PC-3 (cell line): ENCODE results near the gene NANOS3. TPM values are rescaled to one million over a fixed set of nuclear protein-coding genes. Genes with fewer than 3 reads are reported as not detected.

Experiments
- ATAC-seq: fragments of 200-7000 bp; cut with Tn5 transposase; 2 replicates; pipeline ENCODE4 v1.9.1; 2020; ENCODE audit warnings: mild to moderate bottlenecking, moderate library complexity
- BruUV-seq: library from RNA; stranded (reverse); fragments of 400-500 nt; replicated peaks from 2 replicates; lab custom pipeline; 2021; lab: Mats Ljungman, UMichigan
- CTCF ChIA-PET: fragments of 300-600 bp; sonication (Branson Sonifier 250); formaldehyde crosslinking; loops from one replicate; lab custom pipeline; 2022; ENCODE audit warnings: antibody characterized with exemption; lab: Charles Lee
- POLR2A ChIA-PET: fragments of 300-600 bp; sonication (Branson Sonifier 250); formaldehyde crosslinking; loops from one replicate; lab custom pipeline; 2022; ENCODE audit warnings: antibody characterized with exemption; ENCODE audit not compliant: unreplicated experiment; lab: Charles Lee
- DNase-seq: peaks from one replicate; pipeline ENCODE4 v3.0.0-alpha.2; 2015
- H2AFZ ChIP-seq: fragments of 300-600 bp; sonication (generic); 2 replicates; pipeline ENCODE4 v1.6.0; 2016; ENCODE audit warnings: antibody characterized with exemption, low read length
- H3F3A ChIP-seq: fragments of 300-600 bp; sonication (generic); one replicate; pipeline ENCODE4 v1.6.0; 2017; ENCODE audit warnings: antibody characterized with exemption, low read length, control low read depth, mild to moderate bottlenecking; ENCODE audit not compliant: unreplicated experiment
- H3K27ac ChIP-seq: fragments of 300-600 bp; sonication (generic); 2 replicates; pipeline ENCODE4 v1.5.1; 2016; ENCODE audit warnings: mild to moderate bottlenecking, low read length
- H3K27me3 ChIP-seq: fragments of 300-600 bp; sonication (generic); 2 replicates; pipeline ENCODE4 v1.6.1; 2016; ENCODE audit warnings: low read length, mixed read lengths
- H3K36me3 ChIP-seq: fragments of 300-600 bp; sonication (generic); 2 replicates; pipeline ENCODE4 v1.6.1; 2016; ENCODE audit warnings: low read depth, mixed run types, low read length, mixed read lengths
- H3K4me1 ChIP-seq: fragments of 300-600 bp; sonication (generic); 2 replicates; pipeline ENCODE4 v1.5.1; 2016; ENCODE audit warnings: low read length; ENCODE audit not compliant: insufficient read depth
- H3K4me2 ChIP-seq: fragments of 300-600 bp; sonication (generic); 2 replicates; pipeline ENCODE4 v1.6.0; 2016; ENCODE audit warnings: low read length
- H3K4me3 ChIP-seq: fragments of 300-600 bp; sonication (generic); 2 replicates; pipeline ENCODE4 v1.5.1; 2016; ENCODE audit warnings: mild to moderate bottlenecking, low read length, mixed read lengths
- H3K79me2 ChIP-seq: fragments of 300-600 bp; sonication (generic); 2 replicates; pipeline ENCODE4 v1.6.1; 2017; ENCODE audit warnings: low read length, mixed read lengths
- H3K9ac ChIP-seq: fragments of 300-600 bp; sonication (generic); 2 replicates; pipeline ENCODE4 v1.6.0; 2016; ENCODE audit warnings: mild to moderate bottlenecking, low read length
- H3K9me2 ChIP-seq: fragments of 300-600 bp; sonication (generic); replicated peaks from 2 replicates; pipeline ENCODE4 v1.6.1; 2016; ENCODE audit warnings: mixed run types, low read length, mixed read lengths
- H3K9me3 ChIP-seq: fragments of 300-600 bp; sonication (generic); 2 replicates; pipeline ENCODE4 v1.6.1; 2016; ENCODE audit warnings: low read length, mixed read lengths
- H4K20me1 ChIP-seq: fragments of 300-600 bp; sonication (generic); 2 replicates; pipeline ENCODE4 v1.6.1; 2016; ENCODE audit warnings: low read length, mixed read lengths
- EZH2 ChIP-seq: fragments of 300-600 bp; sonication (generic); IDR thresholded peaks from one replicate; pipeline ENCODE4 v1.6.1; 2017; ENCODE audit warnings: antibody characterized with exemption, mild to moderate bottlenecking, low read length; ENCODE audit not compliant: unreplicated experiment
- EZH2phosphoT487 ChIP-seq: fragments of 300-600 bp; sonication (generic); IDR thresholded peaks from 2 replicates; pipeline ENCODE4 v1.6.1; 2018; ENCODE audit warnings: mild to moderate bottlenecking, antibody characterized with exemption, low read length, borderline replicate concordance
- intact Hi-C: fragments of 100-400 bp; cut with micrococcal nuclease; formaldehyde crosslinking; loops from 2 replicates; pipeline ENCODE4 v1.9.0; 2023
- total RNA-seq: library from RNA; depleted of rRNA; stranded (reverse); fragments of >200 nt; gene quantifications from 2 replicates; pipeline ENCODE4 v1.2.3, GENCODE V29; 2014
- TF ChIP-seq, protein P1 (sequence below): fragments of 300-600 bp; sonication (generic); conservative IDR thresholded peaks from 2 replicates; pipeline ENCODE4 v1.5.1; 2017; ENCODE audit warnings: antibody characterized with exemption, low read depth, mild to moderate bottlenecking, low read length

The NANOS3 gene
- total RNA-seq, 1 experiment from 2014 or later: 1.7 TPM

DNA sequence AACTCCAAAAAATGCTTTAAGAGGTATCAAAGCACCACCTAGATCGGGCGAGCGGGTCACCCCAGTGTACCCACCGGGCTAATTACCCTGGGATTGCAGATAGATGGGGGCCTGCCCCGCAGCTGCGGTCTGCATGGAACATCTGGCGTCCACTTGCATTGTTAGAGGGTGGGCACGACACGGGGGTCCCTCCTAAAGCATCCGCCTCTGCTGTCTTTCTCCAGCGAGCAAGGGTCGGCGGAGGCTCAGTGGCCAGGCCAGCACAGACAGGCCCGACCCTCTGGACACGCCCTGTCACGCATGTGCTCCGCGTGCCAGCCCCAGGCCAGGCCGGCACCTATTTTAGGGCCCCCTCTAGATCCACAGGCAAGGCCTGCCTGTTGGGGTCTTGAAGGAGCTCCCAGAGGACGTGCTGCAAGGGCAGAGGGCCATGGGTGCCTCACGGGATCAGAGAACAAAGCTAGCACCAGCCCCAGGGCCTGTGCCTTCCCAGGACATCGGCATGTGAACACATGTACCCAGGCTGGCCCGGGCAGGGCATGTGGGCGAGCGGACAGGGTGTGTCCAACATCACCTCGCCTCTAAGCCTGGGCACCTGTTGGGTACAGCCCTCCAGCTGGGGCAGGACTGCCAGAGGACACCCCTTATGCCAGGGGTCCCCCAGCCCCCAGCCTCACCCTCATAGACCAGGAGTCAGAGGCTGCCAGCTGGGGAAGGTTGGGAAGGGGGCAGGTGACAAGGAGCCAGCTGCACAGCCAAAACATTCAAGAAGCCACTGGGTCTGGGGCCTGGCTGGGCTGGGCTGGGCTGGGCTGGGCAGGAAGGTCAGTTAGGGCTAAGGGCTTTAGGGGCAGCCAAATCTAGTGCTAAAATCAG is 35.6 kb upstream of the NANOS3 start:
- Histone ChIP-seq H3K4me1 (peaks cover 60% of the 10 kb centered on the region), H4K20me1 (peaks cover 36% of the 10 kb centered on the region), H3K36me3 (peaks cover 29% of the 10 kb centered on the region), H2AFZ (no peak overlapping the region), H3K4me3 (peak overlapping the region; percentile 82), H3F3A (peaks cover 21% of the 10 kb centered on the region), H3K4me2 (peak overlapping the region; percentile 94), H3K79me2 (peaks cover 75% of the 10 kb centered on the region), H3K27ac (peak overlapping the region; percentile 96), H3K9me2 (no peaks in the 10 kb centered on the region), H3K9me3 (no peaks in the 10 kb centered on the region), H3K27me3 (no peaks in the 10 kb centered on the region), H3K9ac (peak overlapping the region; percentile 93)
- DNase-seq: peak; percentile 57
- BruUV-seq: no TSS peak
- intact Hi-C loops: loop anchor here (2.0 kb wide), 1 partner anchor 57 kb away; no protein-coding TSS in a partner anchor
- POLR2A ChIA-PET: interaction anchor here (0.6 kb wide), 4 partner anchors 11 to 21 kb away, joined by 3 to 15 read pairs (median 4); no protein-coding TSS in a partner anchor
- TF ChIP-seq, protein P1, sequence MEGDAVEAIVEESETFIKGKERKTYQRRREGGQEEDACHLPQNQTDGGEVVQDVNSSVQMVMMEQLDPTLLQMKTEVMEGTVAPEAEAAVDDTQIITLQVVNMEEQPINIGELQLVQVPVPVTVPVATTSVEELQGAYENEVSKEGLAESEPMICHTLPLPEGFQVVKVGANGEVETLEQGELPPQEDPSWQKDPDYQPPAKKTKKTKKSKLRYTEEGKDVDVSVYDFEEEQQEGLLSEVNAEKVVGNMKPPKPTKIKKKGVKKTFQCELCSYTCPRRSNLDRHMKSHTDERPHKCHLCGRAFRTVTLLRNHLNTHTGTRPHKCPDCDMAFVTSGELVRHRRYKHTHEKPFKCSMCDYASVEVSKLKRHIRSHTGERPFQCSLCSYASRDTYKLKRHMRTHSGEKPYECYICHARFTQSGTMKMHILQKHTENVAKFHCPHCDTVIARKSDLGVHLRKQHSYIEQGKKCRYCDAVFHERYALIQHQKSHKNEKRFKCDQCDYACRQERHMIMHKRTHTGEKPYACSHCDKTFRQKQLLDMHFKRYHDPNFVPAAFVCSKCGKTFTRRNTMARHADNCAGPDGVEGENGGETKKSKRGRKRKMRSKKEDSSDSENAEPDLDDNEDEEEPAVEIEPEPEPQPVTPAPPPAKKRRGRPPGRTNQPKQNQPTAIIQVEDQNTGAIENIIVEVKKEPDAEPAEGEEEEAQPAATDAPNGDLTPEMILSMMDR: no peak
- no peak for TF ChIP-seq EZH2
- no peak for TF ChIP-seq EZH2phosphoT487
- CTCF ChIA-PET: interaction anchor here (0.5 kb wide), 1 partner anchor 21 kb away, joined by 3 read pairs; no protein-coding TSS in a partner anchor
- peak; percentile 0; the same call in 1 of the 2 replicates for ATAC-seq

DNA sequence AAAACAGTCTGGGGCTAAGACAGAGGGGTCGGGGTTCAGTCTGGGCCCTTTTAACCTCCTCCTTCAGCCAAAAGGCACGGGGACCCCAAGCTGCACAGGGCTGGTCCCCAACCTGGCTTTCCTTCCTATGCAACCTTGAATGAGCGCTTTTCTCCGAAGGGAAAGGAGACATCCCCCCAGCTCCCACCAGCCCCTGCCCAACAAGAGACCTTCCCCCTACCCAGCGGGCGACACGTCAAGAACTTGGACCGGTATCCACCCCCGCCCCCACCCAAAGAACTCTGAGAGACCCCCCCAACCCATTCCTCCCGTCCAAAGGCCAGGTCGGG is 35.0 kb upstream of the NANOS3 start:
- Histone ChIP-seq H3K9me2 (no peaks in the 10 kb centered on the region), H3K9me3 (no peaks in the 10 kb centered on the region), H4K20me1 (peaks cover 32% of the 10 kb centered on the region), H2AFZ (no peak overlapping the region), H3K4me1 (peaks cover 60% of the 10 kb centered on the region), H3K27me3 (no peaks in the 10 kb centered on the region), H3K36me3 (peaks cover 24% of the 10 kb centered on the region), H3K4me3 (peak overlapping the region; percentile 82), H3K4me2 (peak overlapping the region; percentile 94), H3K9ac (peak overlapping the region; percentile 93), H3F3A (peaks cover 21% of the 10 kb centered on the region), H3K27ac (peak overlapping the region; percentile 96), H3K79me2 (peaks cover 69% of the 10 kb centered on the region)
- DNase-seq: no peak
- intact Hi-C loops: loop anchor here (2.0 kb wide), 1 partner anchor 57 kb away; no protein-coding TSS in a partner anchor
- POLR2A ChIA-PET: interaction anchor here (0.6 kb wide), 3 partner anchors 11 to 20 kb away, joined by 3 to 15 read pairs (median 6); no protein-coding TSS in a partner anchor
- ATAC-seq: no peak
- TSS peak; percentile 65 for BruUV-seq
- TF ChIP-seq EZH2phosphoT487 (no peak), EZH2 (no peak)
- TF ChIP-seq, protein P1: no peak
- CTCF ChIA-PET: interaction anchor here (0.5 kb wide), 1 partner anchor 20 kb away, joined by 3 read pairs; no protein-coding TSS in a partner anchor
